Stimulated activated CD8-positive, alpha-beta memory T cell treated with anti-CD3 and anti-CD28 coated beads, Interleukin-12 subunit alpha, Interleukin-12 subunit beta, amount 100 ng/mL, for 24 hours (primary cell): Measurements from ENCODE around the gene AP2M1.
A peak's percentile ranks its signal among the peaks of the same experiment; 100 is the strongest.

Experiments
- DNase-seq: peaks from one replicate; pipeline ENCODE4 v3.0.0-alpha.2; 2020; ENCODE audit errors: extremely low read depth

AP2M1 gene

DNA sequence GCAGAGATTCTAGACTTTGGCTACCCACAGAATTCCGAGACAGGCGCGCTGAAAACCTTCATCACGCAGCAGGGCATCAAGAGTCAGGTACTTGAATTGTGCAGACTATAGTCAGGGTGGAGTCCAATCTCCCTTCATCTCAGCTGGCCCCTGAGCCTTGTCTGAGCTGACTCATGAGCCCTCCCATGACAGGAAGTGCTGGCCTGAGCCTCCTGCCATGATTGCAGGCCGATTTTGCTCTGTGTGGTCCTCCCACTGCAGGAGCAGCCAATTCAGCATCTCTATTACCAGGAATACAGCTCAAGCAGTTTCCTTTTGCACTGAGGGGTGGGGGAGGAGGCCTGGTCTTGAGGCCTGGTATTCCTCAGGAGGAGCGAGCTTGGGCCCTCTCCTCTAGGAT, 5.5 kb downstream of the AP2M1 start:
- no peak for DNase-seq

GRCh38 chr3:184181596-184181995, 6.9 kb downstream of the AP2M1 start:
- DNase-seq: no peak

DNA sequence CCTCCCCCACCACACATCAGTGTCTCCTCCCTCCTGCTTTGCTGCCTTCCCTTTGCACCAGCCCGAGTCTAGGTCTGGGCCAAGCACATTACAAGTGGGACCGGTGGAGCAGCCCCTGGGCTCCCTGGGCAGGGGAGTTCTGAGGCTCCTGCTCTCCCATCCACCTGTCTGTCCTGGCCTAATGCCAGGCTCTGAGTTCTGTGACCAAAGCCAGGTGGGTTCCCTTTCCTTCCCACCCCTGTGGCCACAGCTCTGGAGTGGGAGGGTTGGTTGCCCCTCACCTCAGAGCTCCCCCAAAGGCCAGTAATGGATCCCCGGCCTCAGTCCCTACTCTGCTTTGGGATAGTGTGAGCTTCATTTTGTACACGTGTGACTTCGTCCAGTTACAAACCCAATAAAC, 9.0 kb downstream of the AP2M1 start:
- DNase-seq: no peak

- no peak for DNase-seq
These were observed 10.0 kb downstream of the AP2M1 start for GRCh38 chr3:184184546-184185230.

DNA sequence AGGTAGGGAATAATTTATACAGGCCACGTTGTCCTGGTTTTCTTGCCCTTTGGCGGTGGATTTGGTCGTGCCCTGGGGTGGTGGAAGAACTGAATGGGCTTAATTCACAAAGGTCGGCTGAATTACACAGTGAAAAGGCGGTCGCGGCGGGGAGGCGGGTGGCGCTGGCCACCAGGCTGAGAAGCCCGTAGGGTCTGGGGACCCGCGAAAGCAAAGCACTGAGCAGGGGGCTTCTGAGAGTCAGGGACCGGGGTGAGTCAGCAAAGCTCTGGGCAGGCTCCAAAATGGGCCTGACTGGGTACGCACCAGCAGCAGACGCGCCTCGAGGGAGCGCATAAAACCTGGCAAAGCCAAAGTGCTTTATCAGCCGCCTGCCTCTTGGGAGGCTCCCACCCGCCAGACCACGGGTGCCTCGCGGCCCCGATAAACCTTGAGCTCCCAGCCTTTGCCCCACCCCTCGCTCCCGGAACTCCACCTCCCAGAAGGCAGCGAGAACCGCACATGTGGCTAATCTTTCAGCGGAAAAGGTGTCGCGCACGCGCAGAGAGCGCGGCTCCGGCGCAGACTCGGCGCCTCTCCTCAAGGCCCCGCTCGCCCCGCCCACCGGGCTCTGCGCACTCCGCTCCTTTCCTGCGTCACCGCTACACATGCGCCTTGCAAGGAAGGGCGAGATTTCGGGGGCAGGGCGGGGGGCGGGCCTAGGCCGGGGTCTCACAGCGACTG, 11.0 kb downstream of the AP2M1 start:
- peak; percentile 98 for DNase-seq

DNA sequence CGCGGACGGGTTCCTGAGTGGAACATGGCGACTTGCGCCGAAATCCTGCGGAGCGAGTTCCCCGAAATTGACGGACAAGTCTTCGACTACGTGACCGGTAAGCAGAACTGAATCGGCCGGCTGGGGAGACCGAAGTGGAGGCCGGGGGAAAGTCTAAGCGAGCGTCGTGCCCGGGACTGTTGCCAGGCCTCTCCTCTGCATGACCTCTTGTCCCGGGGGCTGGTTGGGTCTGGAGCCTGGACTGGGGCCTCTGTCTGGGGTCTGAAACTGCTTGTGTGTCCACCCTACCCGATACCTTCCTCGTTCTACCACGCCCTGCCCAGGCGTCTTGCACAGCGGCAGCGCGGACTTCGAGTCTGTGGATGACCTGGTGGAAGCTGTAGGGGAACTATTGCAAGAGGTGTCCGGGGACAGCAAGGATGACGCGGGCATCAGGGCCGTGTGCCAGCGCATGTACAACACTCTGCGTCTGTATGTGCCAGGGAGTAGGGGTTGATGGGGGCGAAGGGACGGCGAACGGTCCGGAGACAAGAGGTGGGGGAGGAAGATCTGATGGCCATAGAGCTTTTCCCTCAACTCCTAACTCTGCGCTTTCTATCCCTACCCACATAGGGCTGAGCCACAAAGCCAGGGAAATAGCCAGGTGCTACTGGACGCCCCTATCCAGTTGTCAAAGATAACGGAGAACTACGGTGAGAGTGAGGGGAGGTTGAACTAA, 11.7 kb downstream of the AP2M1 start, which contains the start of gene ABCF3:
ABCF3 (plus strand) TSS at position 16 of the 718 bp plus-strand sequence; CDS start at position 25, 9 bp downstream.
- no peak for DNase-seq

- no peak for DNase-seq
These were observed 12.2 kb downstream of the AP2M1 start for GRCh38 chr3:184186902-184187207.

- DNase-seq: no peak
These were observed 13.4 kb downstream of the AP2M1 start for GRCh38 chr3:184188080-184188479.

- no peak for DNase-seq
These were observed 14.8 kb downstream of the AP2M1 start for GRCh38 chr3:184189421-184189820.

DNA sequence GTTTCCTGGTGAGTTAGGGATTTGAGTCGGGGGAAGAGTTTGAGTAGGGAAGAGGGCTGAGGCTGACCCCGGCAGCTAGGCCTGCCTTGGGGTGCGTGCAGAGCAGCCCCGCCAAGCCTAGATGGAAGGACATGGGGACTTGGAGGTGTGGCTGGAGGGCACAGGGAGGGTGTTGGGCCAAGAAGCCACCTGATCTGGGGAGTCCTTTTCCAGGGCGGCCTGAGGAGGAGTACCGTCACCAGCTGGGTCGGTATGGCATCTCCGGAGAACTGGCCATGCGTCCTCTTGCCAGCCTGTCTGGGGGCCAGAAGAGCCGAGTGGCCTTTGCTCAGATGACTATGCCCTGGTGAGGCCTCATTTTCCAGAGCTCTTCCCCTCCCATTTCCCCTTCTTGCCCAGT, 18.2 kb downstream of the AP2M1 start:
- DNase-seq: no peak

DNA sequence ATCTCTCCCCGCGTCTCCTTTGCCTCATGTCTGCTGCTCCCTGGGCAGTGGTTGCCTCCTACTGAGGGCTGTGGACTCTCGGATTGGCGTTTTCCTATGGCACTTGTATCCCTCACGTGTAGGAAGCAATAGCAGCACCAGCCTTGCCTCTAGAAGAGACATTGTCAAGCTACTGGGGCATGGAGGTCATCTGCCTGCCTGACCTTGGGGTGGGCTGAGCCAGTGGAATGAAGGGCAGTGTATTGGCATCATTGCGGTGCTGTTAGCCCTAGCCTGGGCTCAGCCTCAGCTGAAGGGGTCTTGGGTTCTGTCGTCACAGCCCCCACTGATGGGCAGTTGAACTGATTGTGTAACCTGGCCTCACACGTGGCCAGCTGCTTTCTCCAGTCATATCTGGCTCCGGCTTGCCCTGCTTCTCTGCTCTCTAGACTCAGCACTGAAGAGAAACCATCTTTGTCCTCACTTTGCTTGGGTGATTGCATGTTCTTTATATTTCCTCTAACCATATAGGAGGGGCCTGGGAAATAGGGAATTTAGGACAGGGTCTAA, 19.4 kb downstream of the AP2M1 start:
- DNase-seq: no peak

DNA sequence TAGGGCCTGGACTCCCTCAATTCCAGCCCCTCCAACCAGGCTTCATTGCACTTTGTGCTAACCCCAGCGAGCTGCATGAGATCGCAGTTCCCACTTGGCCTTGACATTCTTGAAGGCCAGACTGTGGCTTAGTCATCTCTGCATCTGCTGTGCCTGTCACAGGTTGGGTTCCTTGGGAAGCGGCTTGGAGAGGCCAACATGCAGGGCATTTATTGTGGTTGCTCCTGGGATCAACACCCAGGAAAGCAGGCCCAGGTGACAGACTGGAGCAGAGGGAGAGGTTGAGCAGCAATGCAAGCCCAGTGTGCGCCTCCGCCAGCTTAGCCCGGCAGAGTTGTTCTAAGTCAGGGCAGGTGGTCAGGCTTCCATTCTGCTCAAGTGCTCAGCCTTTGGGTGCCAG, 21.9 kb downstream of the AP2M1 start:
- DNase-seq: no peak

GRCh38 chr3:184198509-184198908, 23.9 kb downstream of the AP2M1 start:
- DNase-seq: no peak

GRCh38 chr3:184200825-184201224, 26.2 kb downstream of the AP2M1 start:
- DNase-seq: no peak

- DNase-seq: no peak
These were observed 28.9 kb downstream of the AP2M1 start for GRCh38 chr3:184203526-184203925.

DNA sequence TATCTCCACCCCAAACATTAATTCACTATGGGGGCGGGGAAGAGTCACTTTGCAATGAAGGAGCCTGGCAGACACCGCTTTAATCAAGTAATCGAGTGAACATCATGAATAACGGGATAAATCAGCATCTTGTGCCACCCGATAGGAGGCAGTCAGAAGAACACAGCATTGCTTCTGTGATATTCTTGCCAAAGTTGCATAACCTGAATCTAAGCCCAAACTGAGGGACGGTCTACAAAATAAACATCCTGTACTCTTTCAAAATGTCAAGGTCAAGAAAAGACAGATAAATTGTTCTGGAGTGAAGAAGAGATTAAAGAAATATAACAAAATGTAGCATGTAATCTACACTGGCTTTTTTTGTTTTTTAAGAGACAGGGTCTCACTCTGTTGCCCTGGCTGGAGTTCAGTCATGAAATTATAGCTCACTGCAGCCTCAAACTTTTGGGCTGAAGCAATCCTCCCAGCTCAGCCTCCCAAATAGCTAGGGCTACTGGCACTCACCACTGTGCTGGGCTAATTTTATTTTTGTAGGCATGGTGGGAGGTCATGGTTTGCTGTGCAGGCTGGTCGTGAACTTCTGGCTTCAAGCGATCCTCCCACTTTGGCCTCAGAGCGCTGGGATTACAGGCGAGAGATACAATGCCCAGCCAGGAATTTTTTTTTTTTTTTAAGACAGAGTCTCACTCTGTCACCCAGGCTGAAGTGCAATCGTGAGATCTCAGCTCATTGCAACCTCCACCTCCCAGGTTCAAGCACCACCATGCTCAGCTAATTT, 34.7 kb downstream of the AP2M1 start:
- no peak for DNase-seq

- no peak for DNase-seq
These were observed 36.6 kb downstream of the AP2M1 start for GRCh38 chr3:184211297-184211696.

DNA sequence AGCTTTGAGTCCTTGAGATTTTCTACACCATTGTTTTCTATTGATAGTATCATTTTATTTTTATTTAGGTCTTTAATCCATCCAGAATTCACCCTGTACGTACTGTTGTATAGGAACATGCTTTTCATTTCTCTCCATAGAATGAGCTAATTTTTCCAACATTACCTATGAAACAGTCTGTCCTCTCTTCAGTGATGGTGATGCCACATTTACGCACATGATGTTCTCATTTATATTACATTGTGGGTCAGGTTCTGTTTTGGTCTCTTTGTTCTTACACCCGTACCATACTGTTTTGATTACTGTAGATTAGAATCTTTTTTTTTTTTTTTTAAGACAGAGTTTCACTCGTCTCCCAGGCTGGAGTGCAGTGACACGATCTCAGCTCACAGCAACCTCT, 37.1 kb downstream of the AP2M1 start:
- no peak for DNase-seq

GRCh38 chr3:184218814-184219213, 44.2 kb downstream of the AP2M1 start:
- no peak for DNase-seq

DNA sequence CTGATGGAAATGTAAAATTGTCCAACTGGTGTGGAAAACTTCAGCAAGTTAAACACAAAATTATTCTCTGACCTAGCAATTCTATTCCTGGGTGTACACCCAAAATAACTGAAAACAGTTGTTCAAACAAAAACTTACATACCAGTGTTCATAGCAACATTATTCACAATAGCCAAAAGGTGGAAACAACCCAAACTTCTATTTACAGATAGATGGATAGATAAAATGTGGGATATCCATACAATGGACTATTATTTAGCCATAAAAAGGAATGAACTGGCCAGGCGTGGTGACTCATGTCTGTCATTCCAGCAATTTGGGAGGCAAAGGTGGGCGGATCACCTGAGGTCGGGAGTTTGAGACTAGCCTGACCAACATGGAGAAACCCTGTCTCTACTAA, 47.9 kb downstream of the AP2M1 start:
- no peak for DNase-seq

- no peak for DNase-seq
These were observed 49.3 kb downstream of the AP2M1 start for GRCh38 chr3:184223946-184224345.

DNA sequence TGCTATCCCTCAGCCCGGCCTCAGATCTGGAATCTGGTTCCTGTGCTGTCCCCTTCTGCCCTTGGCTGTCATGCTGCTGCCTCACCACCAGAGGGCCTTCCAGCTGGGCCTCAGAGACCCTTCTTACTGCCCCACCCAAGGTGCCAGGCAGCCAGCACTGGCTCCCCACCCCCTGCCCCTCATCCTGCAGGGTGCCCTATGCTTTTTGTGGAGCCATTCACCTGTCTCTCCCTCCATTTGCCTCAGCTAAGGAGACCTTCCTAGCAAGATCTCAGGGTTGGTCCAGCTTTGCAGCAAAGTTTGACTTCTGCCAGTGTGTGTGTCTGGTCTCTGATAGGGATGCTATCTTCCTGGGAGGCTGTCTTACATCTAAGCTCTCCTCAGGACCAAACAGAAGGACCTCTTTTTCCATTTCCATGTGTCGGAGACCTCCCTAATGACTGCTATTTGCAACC, 52.9 kb downstream of the AP2M1 start:
- DNase-seq: no peak
